OCI-LY7 (cell line): ENCODE measurements around the gene MEF2D. TPM values are rescaled to one million over a fixed set of nuclear protein-coding genes. Genes with fewer than 3 reads are reported as not detected.

ENCODE experiments used
- BruUV-seq: library from RNA; stranded (reverse); fragments of 400-500 nt; replicated peaks from 2 replicates; lab custom pipeline; 2021; lab: Mats Ljungman, UMichigan
- CTCF ChIA-PET: fragments of 300-600 bp; sonication (Branson Sonifier 250); formaldehyde crosslinking; loops from one replicate; lab custom pipeline; 2022; ENCODE audit warnings: antibody characterized with exemption; ENCODE audit not compliant: unreplicated experiment; lab: Charles Lee
- POLR2A ChIA-PET: fragments of 300-600 bp; sonication (Branson Sonifier 250); formaldehyde crosslinking; loops from one replicate; lab custom pipeline; 2022; ENCODE audit warnings: antibody characterized with exemption; lab: Charles Lee
- DNase-seq: peaks from one replicate; pipeline ENCODE4 v3.0.0-alpha.2; 2015; ENCODE audit warnings: low spot score
- H2AFZ ChIP-seq: fragments of 200-600 bp; sonication (generic), shearing (Covaris generic); 2 replicates; pipeline ENCODE4 v1.6.1; 2014; ENCODE audit warnings: mild to moderate bottlenecking, antibody characterized with exemption, low read length, moderate library complexity
- H3K27ac ChIP-seq: fragments of 200-600 bp; sonication (generic); 2 replicates; pipeline ENCODE4 v1.5.1; 2014; ENCODE audit warnings: mixed run types, low read depth, mild to moderate bottlenecking, moderate library complexity, low read length, inconsistent platforms; ENCODE audit not compliant: poor library complexity, severe bottlenecking
- H3K36me3 ChIP-seq: fragments of 200-600 bp; sonication (generic); 2 replicates; pipeline ENCODE4 v1.6.1; 2014; ENCODE audit warnings: mild to moderate bottlenecking, antibody characterized with exemption, low read length, moderate library complexity, mixed read lengths; ENCODE audit not compliant: insufficient read depth
- H3K4me1 ChIP-seq: fragments of 200-600 bp; sonication (generic); 2 replicates; pipeline ENCODE4 v1.5.1; 2014; ENCODE audit warnings: mild to moderate bottlenecking, low read length; ENCODE audit not compliant: insufficient read depth, poor library complexity, severe bottlenecking
- H3K4me2 ChIP-seq: fragments of 200-600 bp; sonication (generic); 2 replicates; pipeline ENCODE4 v1.6.1; 2014; ENCODE audit warnings: mild to moderate bottlenecking, low read length
- H3K4me3 ChIP-seq: fragments of 200-600 bp; sonication (generic); 2 replicates; pipeline ENCODE4 v1.5.1; 2014; ENCODE audit warnings: mild to moderate bottlenecking, low read depth, low read length; ENCODE audit not compliant: poor library complexity, severe bottlenecking
- H3K79me2 ChIP-seq: fragments of 200-600 bp; sonication (generic); 2 replicates; pipeline ENCODE4 v1.6.1; 2016; ENCODE audit warnings: low read depth, mild to moderate bottlenecking, low read length, moderate library complexity, mixed read lengths; ENCODE audit not compliant: insufficient read depth
- H3K9me2 ChIP-seq: fragments of 200-600 bp; sonication (generic); 2 replicates; pipeline ENCODE4 v1.6.1; 2016; ENCODE audit warnings: mild to moderate bottlenecking, low read length, mixed read lengths; ENCODE audit not compliant: insufficient read depth
- H3K9me3 ChIP-seq: fragments of 200-600 bp; sonication (generic); 2 replicates; pipeline ENCODE4 v1.6.1; 2014; ENCODE audit warnings: mild to moderate bottlenecking, mixed run types, low read length, mixed read lengths
- H4K20me1 ChIP-seq: fragments of 200-600 bp; sonication (generic); 2 replicates; pipeline ENCODE4 v1.6.1; 2014; ENCODE audit warnings: mild to moderate bottlenecking, antibody characterized with exemption, low read length, moderate library complexity, mixed read lengths; ENCODE audit not compliant: insufficient read depth
- CTCF ChIP-seq: fragments of 200-600 bp; sonication (generic); conservative IDR thresholded peaks from 2 replicates; pipeline ENCODE4 v1.5.1; 2014; ENCODE audit warnings: mild to moderate bottlenecking, antibody characterized with exemption, low read length, moderate library complexity, mixed read lengths
- EZH2phosphoT487 ChIP-seq: fragments of 200-600 bp; sonication (generic); IDR thresholded peaks from 2 replicates; pipeline ENCODE4 v1.6.1; 2018; ENCODE audit warnings: low read depth, borderline replicate concordance, mild to moderate bottlenecking, mixed run types, antibody characterized with exemption, low read length, moderate library complexity, mixed read lengths
- intact Hi-C: fragments of 100-400 bp; cut with micrococcal nuclease; formaldehyde crosslinking; loops from one replicate; pipeline ENCODE4 v1.10.0; 2022; ENCODE audit not compliant: unreplicated experiment
- total RNA-seq, 2 experiments: library from RNA; depleted of rRNA in 1 of 2; stranded (reverse); fragments of >200 nt in 1 of 2; shearing (Covaris generic) in 1 of 2; gene quantifications; 2 replicates each; pipeline ENCODE4 v1.2.3, GENCODE V29; 2014 to 2022

The MEF2D gene
- total RNA-seq, 2 experiments from 2014 or later, result 42.7 to 92.3 TPM

DNA sequence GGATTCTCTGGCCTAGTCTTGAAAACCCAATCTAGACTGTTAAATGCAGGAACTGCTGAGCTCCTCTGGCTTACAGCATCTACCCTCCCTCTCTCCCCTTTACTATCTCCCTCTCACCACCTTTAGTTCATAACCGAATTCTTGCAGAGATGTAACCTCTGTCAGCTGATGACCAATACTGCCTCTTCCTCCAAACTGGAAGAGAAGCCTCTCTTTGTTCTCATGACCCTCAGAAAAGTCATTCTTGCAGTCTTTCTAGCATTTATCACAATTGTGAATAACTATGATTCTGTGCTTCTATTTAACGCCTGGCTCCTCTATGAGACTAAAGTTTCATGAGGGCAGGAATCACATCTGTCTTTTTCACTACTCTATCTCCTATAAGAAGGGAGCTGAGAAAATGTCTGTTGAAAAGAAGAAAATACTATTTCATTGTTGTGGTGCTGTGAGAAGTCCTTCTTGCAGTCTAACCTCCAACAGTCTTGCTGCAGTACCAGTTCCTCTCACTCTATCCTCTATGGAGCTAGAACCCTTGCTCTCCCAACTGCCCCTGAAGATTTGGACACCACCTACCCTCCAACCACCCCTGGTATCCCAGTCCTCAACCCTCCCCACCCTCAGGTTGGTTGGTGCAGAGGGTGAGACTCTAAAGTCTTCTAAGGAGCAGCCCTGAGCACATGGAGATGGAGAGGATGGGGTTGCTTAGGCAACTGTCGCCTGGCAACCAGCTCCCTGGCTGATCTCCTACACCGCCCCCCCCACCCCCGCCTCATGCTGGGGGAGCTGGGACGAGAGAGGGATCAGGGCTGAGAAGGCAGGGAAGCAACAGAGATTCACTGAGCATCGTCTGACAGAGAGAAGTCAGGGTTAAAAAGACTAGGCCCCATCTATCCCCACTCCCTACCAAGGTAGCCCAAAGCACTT, 13.9 kb downstream of the MEF2D start:
- POLR2A ChIA-PET, result interaction anchor here (0.6 to 1.5 kb wide), 2 partner anchors 10 to 83 kb away, joined by 3 to 6 read pairs; no protein-coding TSS in a partner anchor
- H3K9me3 ChIP-seq, result no peaks in the 10 kb centered on the region
- TF ChIP-seq EZH2phosphoT487 (no peak), CTCF (no peak)
- H3K4me2 ChIP-seq, result peak overlapping the region; percentile 91; the same call in 1 of the 2 replicates
- H3K27ac ChIP-seq, result peak overlapping the region; percentile 98
- H3K9me2 ChIP-seq, result no peaks in the 10 kb centered on the region
- H2AFZ ChIP-seq, result no peak overlapping the region
- DNase-seq, result no peak
- intact Hi-C loops, result no loop called here
- no TSS peak for BruUV-seq
- H3K79me2 ChIP-seq, result peaks cover 84% of the 10 kb centered on the region
- H3K4me3 ChIP-seq, result no peak overlapping the region
- H4K20me1 ChIP-seq, result peaks cover 5% of the 10 kb centered on the region; the same call in 1 of the 2 replicates
- peaks cover 95% of the 10 kb centered on the region for H3K4me1 ChIP-seq
- CTCF ChIA-PET, result interaction anchor here (0.7 to 1.8 kb wide), 6 partner anchors 8 to 22 kb away, joined by 3 to 4 read pairs (median 4); partner anchors contain the start of gene MEF2D
- peaks cover 82% of the 10 kb centered on the region for H3K36me3 ChIP-seq

GRCh38 chr1:156485984-156486383, 14.6 kb downstream of the MEF2D start:
- no TSS peak for BruUV-seq
- intact Hi-C loops, result no loop called here
- peaks cover 82% of the 10 kb centered on the region for H3K36me3 ChIP-seq
- no peak overlapping the region for H3K4me2 ChIP-seq
- no peak overlapping the region for H2AFZ ChIP-seq
- no peaks in the 10 kb centered on the region for H3K9me2 ChIP-seq
- H3K4me3 ChIP-seq, result no peak overlapping the region
- H3K9me3 ChIP-seq, result no peaks in the 10 kb centered on the region
- CTCF ChIA-PET, result interaction anchor here (0.7 to 1.8 kb wide), 4 partner anchors 9 to 17 kb away, joined by 3 to 4 read pairs (median 4); no protein-coding TSS in a partner anchor
- POLR2A ChIA-PET, result interaction anchor here (0.5 to 1.5 kb wide), 4 partner anchors 10 to 1350 kb away, joined by 3 to 6 read pairs (median 4); no protein-coding TSS in a partner anchor
- peaks cover 84% of the 10 kb centered on the region for H3K79me2 ChIP-seq
- peaks cover 5% of the 10 kb centered on the region; the same call in 1 of the 2 replicates for H4K20me1 ChIP-seq
- DNase-seq, result no peak
- H3K4me1 ChIP-seq, result peaks cover 95% of the 10 kb centered on the region
- H3K27ac ChIP-seq, result peak overlapping the region; percentile 98
- TF ChIP-seq CTCF, result no peak
- TF ChIP-seq EZH2phosphoT487, result no peak
